ENCODE results near the gene MTA1.

The MTA1 gene

GRCh38 chr14:105501504-105502291 lies 82.1 kb downstream of the MTA1 start:
- DNase-seq: no peak

DNA sequence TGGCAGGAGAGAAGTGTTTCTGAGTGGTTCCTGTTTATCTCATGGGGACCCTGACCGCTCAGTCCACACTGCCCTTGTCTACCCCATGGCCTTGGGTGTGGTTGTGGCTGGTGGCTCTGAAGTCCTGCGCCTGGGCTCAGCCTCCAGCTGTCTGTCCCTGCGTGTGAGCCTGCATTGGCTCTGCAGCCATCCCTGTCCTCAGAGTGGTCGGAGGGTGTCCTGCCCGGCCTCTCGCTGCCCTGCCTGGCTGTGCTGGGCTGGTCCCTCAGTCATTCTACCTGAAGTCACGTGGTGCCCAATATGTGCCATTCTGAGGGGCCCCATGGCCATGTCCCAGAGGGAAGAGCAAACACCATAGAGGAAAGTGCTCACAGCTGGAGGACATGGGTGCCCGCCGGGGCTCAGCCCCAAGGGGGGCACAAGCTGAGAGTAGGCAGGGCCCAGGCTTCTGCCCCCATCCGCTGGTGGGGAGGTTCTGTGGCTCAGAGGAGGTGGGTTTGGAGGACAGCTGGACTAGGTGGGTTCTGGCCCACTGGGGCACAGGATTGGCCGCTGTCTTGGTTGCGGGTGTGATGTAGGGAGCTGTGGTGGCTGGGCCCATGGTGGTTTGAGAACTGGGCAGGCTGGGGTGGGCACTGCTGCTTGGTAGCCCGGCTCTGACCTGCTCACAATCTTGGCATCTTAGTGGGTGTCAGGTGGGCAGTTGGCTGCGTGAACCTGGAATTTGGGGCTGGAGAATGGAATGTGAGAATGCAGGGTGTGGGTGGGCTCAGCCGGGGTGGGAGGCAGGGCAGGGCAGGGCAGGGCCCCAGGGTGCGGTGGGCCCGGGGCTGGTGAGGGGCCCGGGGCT lies 83.0 kb downstream of the MTA1 start:
- no peak for DNase-seq

DNA sequence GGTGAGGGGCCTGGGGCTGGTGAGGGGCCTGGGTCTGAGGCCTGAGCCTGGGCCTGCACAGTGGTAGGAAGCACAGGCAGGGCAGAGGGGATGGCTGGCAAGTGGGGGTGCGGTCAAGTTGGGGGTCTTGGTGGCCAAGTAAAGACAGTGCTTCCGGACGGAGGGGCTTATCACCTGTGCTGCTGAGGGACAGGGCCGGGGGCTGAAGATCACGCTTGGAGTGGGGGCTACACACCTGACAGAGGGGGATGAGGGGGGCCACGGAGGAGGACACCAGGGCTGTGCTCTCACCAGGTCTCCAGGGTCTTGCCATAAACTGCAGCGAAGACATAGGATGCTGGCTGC lies 83.6 kb downstream of the MTA1 start:
- no peak for DNase-seq

- no peak for DNase-seq
These were observed 84.5 kb downstream of the MTA1 start for GRCh38 chr14:105503935-105504692.

- DNase-seq: no peak
These were observed 85.5 kb downstream of the MTA1 start for GRCh38 chr14:105505101-105505500.

GRCh38 chr14:105507247-105507646 lies 87.6 kb downstream of the MTA1 start:
- no peak for DNase-seq

DNA sequence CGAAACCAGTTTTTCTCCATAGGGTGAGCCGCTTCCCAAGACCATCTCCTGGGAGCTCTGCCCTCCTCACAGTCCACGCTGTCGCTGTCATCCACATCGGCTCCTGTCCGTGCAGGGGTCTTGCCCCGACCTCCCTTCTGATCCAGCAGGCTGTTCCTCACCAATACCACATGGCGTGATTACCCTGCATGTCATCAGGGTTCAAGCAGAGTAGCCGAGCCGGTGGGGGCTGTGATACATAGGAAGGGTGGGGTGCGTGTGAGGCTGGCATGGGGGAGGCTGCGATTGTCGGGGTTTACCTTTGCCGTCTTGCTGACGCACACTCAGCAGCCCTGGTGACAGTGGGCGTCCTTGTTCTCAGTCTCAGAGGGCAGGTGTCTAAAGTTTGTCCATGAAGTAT lies 88.4 kb downstream of the MTA1 start:
- DNase-seq: no peak

DNA sequence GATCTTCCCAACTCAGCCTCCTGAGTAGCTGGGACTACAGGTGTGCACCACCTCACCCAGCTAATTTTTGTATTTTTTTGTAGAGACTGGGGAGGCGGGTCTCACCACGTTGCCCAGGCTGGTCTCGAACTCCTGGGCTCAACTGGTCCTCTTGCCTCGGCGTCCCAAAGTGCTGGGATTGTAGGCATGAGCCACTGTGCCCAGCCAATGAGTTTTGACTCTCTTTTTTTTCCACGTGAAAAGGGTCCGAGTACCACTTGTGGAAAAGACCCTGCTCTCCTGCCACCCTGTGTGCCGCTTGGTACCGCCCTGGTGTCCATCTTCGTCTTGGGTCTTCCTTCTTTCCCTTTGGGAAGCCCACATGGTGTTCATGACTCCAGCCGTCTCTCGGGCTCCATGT lies 89.0 kb downstream of the MTA1 start:
- DNase-seq: no peak

DNA sequence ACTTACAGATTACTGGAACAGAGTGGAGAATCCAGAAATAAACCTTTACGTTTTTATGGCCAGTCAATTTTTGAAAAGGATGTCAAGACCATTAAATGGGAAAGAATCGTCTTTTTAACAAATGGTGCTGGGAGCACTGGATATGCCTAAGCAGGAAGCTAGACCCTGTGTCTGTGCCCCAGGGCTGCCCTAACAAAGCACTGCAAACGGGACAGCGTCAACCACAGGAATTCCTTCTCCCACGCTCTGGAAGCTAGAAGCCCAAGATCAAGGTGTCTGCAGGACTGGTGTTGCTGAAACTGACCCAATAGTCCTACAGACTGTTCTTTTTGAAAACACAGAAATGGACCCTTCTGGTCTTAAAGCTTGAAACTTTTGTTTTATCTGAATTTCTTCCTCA lies 97.5 kb downstream of the MTA1 start:
- no peak for DNase-seq

DNA sequence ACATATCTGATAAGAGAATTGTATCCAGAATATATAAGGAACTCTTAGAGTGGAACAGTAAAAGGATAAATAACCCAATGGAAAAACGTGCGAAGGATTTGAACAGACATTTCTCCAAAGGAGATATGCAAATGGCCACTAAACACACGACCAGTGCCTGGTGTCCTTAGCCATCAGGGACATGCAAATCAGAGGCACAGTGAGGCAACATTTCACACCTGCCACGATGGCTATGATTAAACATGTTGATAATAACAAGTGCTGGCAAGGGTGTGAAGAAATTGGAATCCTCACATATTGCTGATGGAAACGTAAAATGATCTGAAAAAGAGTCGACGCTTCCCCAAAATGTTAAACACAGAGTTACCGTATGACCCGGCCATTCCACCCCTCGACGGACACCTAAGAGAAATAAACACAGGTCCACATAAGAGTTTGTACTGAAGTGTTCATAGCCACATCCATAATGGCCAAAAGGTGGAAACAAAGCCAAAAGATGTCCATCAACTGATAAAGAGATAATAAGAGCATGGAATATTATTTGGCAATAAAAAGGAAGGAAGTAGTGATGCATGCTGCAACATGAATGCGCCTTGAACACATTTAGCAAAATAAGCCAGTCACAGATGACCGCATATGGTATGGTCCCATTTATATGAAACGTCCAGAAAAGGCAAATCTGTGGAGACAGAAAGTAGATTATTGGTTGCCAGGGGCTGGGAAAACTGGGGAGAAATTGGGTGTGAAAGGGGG lies 100.5 kb downstream of the MTA1 start:
- DNase-seq: no peak

All from NCI-H446 treated with DMSO at 0.1 percent for 48 hours (cell line).